ENCODE data around the gene LMX1B.
"Not testable (repeated sequence)": the region's sequence is repeated elsewhere in the genome, so short reads cannot be mapped to it uniquely, and the experiment has no call there.

- TF ChIP-seq CTCF (conservative IDR thresholded peaks at IDR 0.05; ENCODE audit: low read depth, low read length); EZH2phosphoT487 (IDR thresholded peaks at IDR 0.05; ENCODE audit: borderline replicate concordance, low read length): not testable (repeated sequence)
Observed at GRCh38 chr9:126725485-126725884, 111.8 kb downstream of the LMX1B start.
